G401 (cell line): ENCODE results near the gene AUTS2. TPM values are rescaled to one million over a fixed set of nuclear protein-coding genes. Genes with fewer than 3 reads are reported as not detected.

Experiments
- DNase-seq: peaks from one replicate; pipeline ENCODE4 v3.0.0-alpha.2; 2015; ENCODE audit warnings: low spot score
- in situ Hi-C: cut with HindIII; loops from 2 replicates; pipeline ENCODE4 v1.10.0; 2016; ENCODE audit warnings: low sequenced_read_pairs, mixed read lengths
- total RNA-seq: library from RNA; depleted of rRNA; stranded (reverse); fragments of >200 nt; shearing (Covaris generic); gene quantifications from 2 replicates; pipeline ENCODE4 v1.2.3, GENCODE V29; 2014

AUTS2 gene
- total RNA-seq, 1 experiment from 2014 or later: 4.4 TPM

- in situ Hi-C loops: no loop called here
- DNase-seq: no peak
Measured at GRCh38 chr7:70372768-70373515, 774.7 kb downstream of the AUTS2 start.

GRCh38 chr7:70374772-70375533 lies 776.7 kb downstream of the AUTS2 start:
- in situ Hi-C loops: no loop called here

GRCh38 chr7:70376561-70377031 lies 778.3 kb downstream of the AUTS2 start:
- DNase-seq: no peak
- in situ Hi-C loops: no loop called here

More at GRCh38 chr7:70374772-70375533, 776.7 kb downstream of the AUTS2 start:
- DNase-seq: no peak

GRCh38 chr7:70377957-70378356 lies 779.7 kb downstream of the AUTS2 start:
- DNase-seq: no peak
- in situ Hi-C loops: no loop called here

- no peak for DNase-seq
- in situ Hi-C loops: no loop called here
Measured at GRCh38 chr7:70379210-70379609, 780.9 kb downstream of the AUTS2 start.

- in situ Hi-C loops: no loop called here
- DNase-seq: no peak
Measured at GRCh38 chr7:70380421-70381015, 782.2 kb downstream of the AUTS2 start.

GRCh38 chr7:70383066-70383782 lies 784.9 kb downstream of the AUTS2 start:
- in situ Hi-C loops: no loop called here
- DNase-seq: peak; percentile 8

- no peak for DNase-seq
- in situ Hi-C loops: no loop called here
Measured at GRCh38 chr7:70384024-70384423, 785.7 kb downstream of the AUTS2 start.

- in situ Hi-C loops: no loop called here
- no peak for DNase-seq
Measured at GRCh38 chr7:70384891-70385290, 786.6 kb downstream of the AUTS2 start.

GRCh38 chr7:70387217-70387616 lies 788.9 kb downstream of the AUTS2 start:
- DNase-seq: peak; percentile 77
- in situ Hi-C loops: no loop called here

GRCh38 chr7:70389531-70390151 lies 791.4 kb downstream of the AUTS2 start:
- in situ Hi-C loops: no loop called here
- DNase-seq: no peak

GRCh38 chr7:70390251-70390650 lies 792.0 kb downstream of the AUTS2 start:
- DNase-seq: no peak
- in situ Hi-C loops: no loop called here

GRCh38 chr7:70392256-70392876 lies 794.1 kb downstream of the AUTS2 start:
- in situ Hi-C loops: no loop called here
- no peak for DNase-seq

GRCh38 chr7:70392877-70393435 lies 794.7 kb downstream of the AUTS2 start:
- in situ Hi-C loops: no loop called here
- DNase-seq: no peak

- in situ Hi-C loops: no loop called here
Measured at GRCh38 chr7:70393956-70394355, 795.7 kb downstream of the AUTS2 start.

GRCh38 chr7:70400829-70401380 lies 802.6 kb downstream of the AUTS2 start:
- no peak for DNase-seq
- in situ Hi-C loops: no loop called here

More at GRCh38 chr7:70393956-70394355, 795.7 kb downstream of the AUTS2 start:
- no peak for DNase-seq

GRCh38 chr7:70402069-70402468 lies 803.8 kb downstream of the AUTS2 start:
- in situ Hi-C loops: no loop called here
- no peak for DNase-seq

GRCh38 chr7:70405241-70405640 lies 807.0 kb downstream of the AUTS2 start:
- no peak for DNase-seq
- in situ Hi-C loops: no loop called here
